LNCaP clone FGC (cell line): Measurements from ENCODE around the gene GPC3.

ENCODE experiments used
- DNase-seq: peaks from one replicate; pipeline ENCODE4 v3.0.0-alpha.2; 2011; ENCODE audit warnings: low read depth
- H3K4me3 ChIP-seq: 2 replicates; pipeline ENCODE4 v1.5.1; 2011; ENCODE audit warnings: mild to moderate bottlenecking, low read depth, low read length, control low read depth
- CTCF ChIP-seq: IDR thresholded peaks from 2 replicates; pipeline ENCODE4 v1.5.1; 2012; ENCODE audit warnings: mild to moderate bottlenecking; ENCODE audit not compliant: control insufficient read depth, insufficient read depth; ENCODE audit errors: extremely low read depth

GPC3 gene

GRCh38 chrX:133922390-133922771, 63.0 kb downstream of the GPC3 start:
- no peak for TF ChIP-seq CTCF
- DNase-seq = no peak
- H3K4me3 ChIP-seq = no peak overlapping the region

DNA sequence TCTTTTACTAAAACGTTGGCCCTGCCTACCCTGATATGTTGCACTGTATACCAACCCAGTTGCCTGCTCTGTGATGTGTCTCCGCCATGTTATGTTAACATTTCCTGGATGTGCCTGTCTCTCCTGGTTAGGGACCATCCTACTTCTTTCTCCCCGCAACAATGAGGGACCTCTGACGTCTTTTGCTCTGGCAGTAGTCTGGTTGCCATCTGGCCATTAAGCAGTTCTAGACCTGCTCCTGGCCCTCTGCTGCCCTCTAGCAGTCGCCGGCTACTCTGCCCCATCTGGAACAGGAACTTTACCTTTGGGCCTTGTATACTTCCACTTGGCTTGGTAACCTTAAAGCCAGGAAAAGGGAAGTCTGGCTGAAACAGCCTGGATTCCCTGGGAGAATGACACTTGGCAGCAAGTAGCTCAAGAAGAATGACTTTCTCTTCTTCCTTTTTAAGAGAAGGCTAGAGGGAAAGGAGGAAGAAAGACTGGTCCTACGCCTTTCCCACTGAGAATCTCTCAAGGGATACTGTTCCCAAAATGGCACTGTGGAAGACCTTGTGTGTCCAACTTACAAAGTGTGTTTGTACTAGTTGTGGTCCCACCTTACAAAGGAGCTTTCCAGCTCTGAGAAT, 63.5 kb downstream of the GPC3 start:
- DNase-seq = peak; percentile 21
- peak; percentile 74 for TF ChIP-seq CTCF
- no peak overlapping the region for H3K4me3 ChIP-seq

- no peak for DNase-seq
- H3K4me3 ChIP-seq = no peak overlapping the region
- TF ChIP-seq CTCF = no peak
Observed at GRCh38 chrX:133921086-133921485, 64.3 kb downstream of the GPC3 start.

GRCh38 chrX:133918361-133918771, 67.0 kb downstream of the GPC3 start:
- no peak for TF ChIP-seq CTCF
- no peak overlapping the region for H3K4me3 ChIP-seq
- peak; percentile 52 for DNase-seq

- TF ChIP-seq CTCF = no peak
- DNase-seq = no peak
Observed at GRCh38 chrX:133916984-133917722, 68.2 kb downstream of the GPC3 start.

GRCh38 chrX:133913658-133914388, 71.6 kb downstream of the GPC3 start:
- no peak overlapping the region for H3K4me3 ChIP-seq
- TF ChIP-seq CTCF = no peak
- no peak for DNase-seq

More at GRCh38 chrX:133916984-133917722, 68.2 kb downstream of the GPC3 start:
- no peak overlapping the region for H3K4me3 ChIP-seq
